Gastrocnemius medialis (tissue), 4 donors: ENCODE measurements around the gene DMD.

ENCODE experiments used
- POLR2A ChIP-seq, 2 donors: fragments of 450-650 bp; IDR thresholded peaks; one replicate each; pipeline ENCODE4 v1.6.1; 2017; ENCODE audit warnings: antibody characterized with exemption in 2 of 2, mild to moderate bottlenecking in 2 of 2, moderate library complexity in 2 of 2
- TF ChIP-seq, protein P1 (sequence below), 5 experiments: fragments of 450-650 bp in 3 of 5; fragments of 200-600 bp in 2 of 5; sonication (generic) in 2 of 5; IDR thresholded peaks in 4 of 5; conservative IDR thresholded peaks in 1 of 5; 1 replicate in 4 of 5; 2 replicates in 1 of 5; pipeline ENCODE4 v1.5.1; 2016 to 2019; ENCODE audit warnings: antibody characterized with exemption in 5 of 5, mild to moderate bottlenecking in 3 of 5, moderate library complexity in 3 of 5

GRCh38 chrX:33001107-33001506, 210.2 kb downstream of the DMD start:
- TF ChIP-seq, protein P1, sequence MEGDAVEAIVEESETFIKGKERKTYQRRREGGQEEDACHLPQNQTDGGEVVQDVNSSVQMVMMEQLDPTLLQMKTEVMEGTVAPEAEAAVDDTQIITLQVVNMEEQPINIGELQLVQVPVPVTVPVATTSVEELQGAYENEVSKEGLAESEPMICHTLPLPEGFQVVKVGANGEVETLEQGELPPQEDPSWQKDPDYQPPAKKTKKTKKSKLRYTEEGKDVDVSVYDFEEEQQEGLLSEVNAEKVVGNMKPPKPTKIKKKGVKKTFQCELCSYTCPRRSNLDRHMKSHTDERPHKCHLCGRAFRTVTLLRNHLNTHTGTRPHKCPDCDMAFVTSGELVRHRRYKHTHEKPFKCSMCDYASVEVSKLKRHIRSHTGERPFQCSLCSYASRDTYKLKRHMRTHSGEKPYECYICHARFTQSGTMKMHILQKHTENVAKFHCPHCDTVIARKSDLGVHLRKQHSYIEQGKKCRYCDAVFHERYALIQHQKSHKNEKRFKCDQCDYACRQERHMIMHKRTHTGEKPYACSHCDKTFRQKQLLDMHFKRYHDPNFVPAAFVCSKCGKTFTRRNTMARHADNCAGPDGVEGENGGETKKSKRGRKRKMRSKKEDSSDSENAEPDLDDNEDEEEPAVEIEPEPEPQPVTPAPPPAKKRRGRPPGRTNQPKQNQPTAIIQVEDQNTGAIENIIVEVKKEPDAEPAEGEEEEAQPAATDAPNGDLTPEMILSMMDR (IDR thresholded peaks at IDR 0.05 in 4 of 5, conservative IDR thresholded peaks at IDR 0.05 in 1 of 5): no peak
- TF ChIP-seq POLR2A (IDR thresholded peaks at IDR 0.05): no peak
